DND-41 (cell line): Measurements from ENCODE around the gene PLK5.
A peak's percentile ranks its signal among the peaks of the same experiment; 100 is the strongest.

Experiments
- ATAC-seq: fragments of 200-7000 bp; cut with Tn5 transposase; 3 replicates; pipeline ENCODE4 v1.9.1; 2021; ENCODE audit warnings: low read depth; ENCODE audit not compliant: insufficient read depth
- DNase-seq: peaks from one replicate; pipeline ENCODE4 v3.0.0-alpha.2; 2020
- H2AFZ ChIP-seq: 2 replicates; pipeline ENCODE4 v1.6.0; 2012; ENCODE audit warnings: low read depth, low read length
- H3K27ac ChIP-seq: 2 replicates; pipeline ENCODE4 v1.5.1; 2012; ENCODE audit warnings: low read length, inconsistent platforms
- H3K27me3 ChIP-seq: fragments of 200-600 bp; sonication (generic); 2 replicates; pipeline ENCODE4 v1.6.0; 2012; ENCODE audit warnings: low read length, mild to moderate bottlenecking, inconsistent platforms; ENCODE audit not compliant: insufficient read depth, poor library complexity
- H3K36me3 ChIP-seq: 2 replicates; pipeline ENCODE4 v1.5.1; 2012; ENCODE audit warnings: low read length, inconsistent platforms; ENCODE audit not compliant: insufficient read depth
- H3K4me1 ChIP-seq: 2 replicates; pipeline ENCODE4 v1.5.1; 2012; ENCODE audit warnings: mild to moderate bottlenecking, low read length; ENCODE audit not compliant: insufficient read depth
- H3K4me2 ChIP-seq: 2 replicates; pipeline ENCODE4 v1.6.0; 2012; ENCODE audit warnings: mild to moderate bottlenecking, moderate library complexity, low read length, inconsistent platforms; ENCODE audit not compliant: insufficient read depth
- H3K4me3 ChIP-seq, 2 experiments: fragments of 200-600 bp in 1 of 2; shearing (Covaris generic) in 1 of 2; 2 replicates each; pipeline ENCODE4 v1.5.1; 2012 to 2016; ENCODE audit warnings: inconsistent platforms in 2 of 2, low read length in 2 of 2, mild to moderate bottlenecking in 2 of 2, low read depth in 1 of 2, moderate library complexity in 1 of 2
- H3K79me2 ChIP-seq: 2 replicates; pipeline ENCODE4 v1.6.0; 2012; ENCODE audit warnings: low read length, inconsistent platforms; ENCODE audit not compliant: insufficient read depth
- H3K9ac ChIP-seq: 2 replicates; pipeline ENCODE4 v1.6.0; 2012; ENCODE audit warnings: low read depth, mild to moderate bottlenecking, inconsistent platforms, low read length, moderate library complexity
- H3K9me3 ChIP-seq: 2 replicates; pipeline ENCODE4 v1.5.1; 2012; ENCODE audit warnings: low read length, moderate library complexity, mild to moderate bottlenecking, inconsistent platforms; ENCODE audit not compliant: insufficient read depth, severe bottlenecking
- H4K20me1 ChIP-seq: 2 replicates; pipeline ENCODE4 v1.6.0; 2012; ENCODE audit warnings: low read length; ENCODE audit not compliant: insufficient read depth
- CTCF ChIP-seq: IDR thresholded peaks from 2 replicates; pipeline ENCODE4 v1.5.1; 2012; ENCODE audit warnings: borderline replicate concordance, low read length, moderate library complexity, mild to moderate bottlenecking; ENCODE audit not compliant: poor library complexity, severe bottlenecking; ENCODE audit errors: extremely low read depth
- EZH2 ChIP-seq: IDR thresholded peaks from 3 replicates; pipeline ENCODE4 v1.6.1; 2012; ENCODE audit warnings: borderline replicate concordance, low read depth, mild to moderate bottlenecking, moderate library complexity, low read length, inconsistent platforms; ENCODE audit not compliant: severe bottlenecking

The PLK5 gene

GRCh38 chr19:1478934-1479707 is 44.8 kb upstream of the PLK5 start, which contains the start of gene C19orf25:
Gene C19orf25 (minus strand): TSS chr19:1479215. CDS start chr19:1478903, 312 bp downstream.
- peaks cover 24% of the 10 kb centered on the region for H3K36me3 ChIP-seq
- peaks cover 40% of the 10 kb centered on the region for H3K79me2 ChIP-seq
- peak within 1 kb of the TSS; percentile 89 to 98 for H3K4me3 ChIP-seq
- ATAC-seq (peak; percentile 94), DNase-seq (peak; percentile 95)
- TF ChIP-seq CTCF (no peak), EZH2 (no peak)
- H3K4me1 ChIP-seq, result peaks cover 28% of the 10 kb centered on the region
- peak within 1 kb of the TSS; percentile 92 for H3K9ac ChIP-seq
- H3K4me2 ChIP-seq, result peak within 1 kb of the TSS; percentile 99
- H4K20me1 ChIP-seq, result peaks cover 39% of the 10 kb centered on the region
- H3K27ac ChIP-seq, result peak within 1 kb of the TSS; percentile 98
- H3K27me3 ChIP-seq, result no peaks in the 10 kb centered on the region
- no peaks in the 10 kb centered on the region for H3K9me3 ChIP-seq
- H2AFZ ChIP-seq, result peak within 1 kb of the TSS; percentile 100

GRCh38 chr19:1481224-1481892 is 42.5 kb upstream of the PLK5 start:
- ATAC-seq (no peak), DNase-seq (no peak)
- TF ChIP-seq EZH2, result no peak
- TF ChIP-seq CTCF, result no peak
- no peak overlapping the region for H3K4me2 ChIP-seq
- H3K79me2 ChIP-seq, result peaks cover 25% of the 10 kb centered on the region
- H3K4me1 ChIP-seq, result peaks cover 27% of the 10 kb centered on the region
- H2AFZ ChIP-seq, result no peak overlapping the region
- no peaks in the 10 kb centered on the region for H3K9me3 ChIP-seq
- peaks cover 7% of the 10 kb centered on the region for H3K36me3 ChIP-seq
- H3K9ac ChIP-seq, result no peak overlapping the region
- H3K27ac ChIP-seq, result no peak overlapping the region
- H4K20me1 ChIP-seq, result peaks cover 17% of the 10 kb centered on the region
- H3K4me3 ChIP-seq, result no peak overlapping the region
- H3K27me3 ChIP-seq, result no peaks in the 10 kb centered on the region

- Histone ChIP-seq H3K9ac (no peak overlapping the region), H3K27me3 (no peaks in the 10 kb centered on the region), H3K4me2 (no peak overlapping the region), H4K20me1 (peaks cover 13% of the 10 kb centered on the region), H3K36me3 (peaks cover 4% of the 10 kb centered on the region), H3K79me2 (peaks cover 21% of the 10 kb centered on the region), H2AFZ (no peak overlapping the region), H3K4me1 (peaks cover 23% of the 10 kb centered on the region), H3K4me3 (no peak overlapping the region), H3K27ac (no peak overlapping the region), H3K9me3 (no peaks in the 10 kb centered on the region)
- no peak for DNase-seq
- no peak for ATAC-seq
- TF ChIP-seq EZH2, result no peak
- no peak for TF ChIP-seq CTCF
Measured at GRCh38 chr19:1481893-1482360, 42.0 kb upstream of the PLK5 start.
